Stomach (tissue), 4 donors: ENCODE results near the gene FIGLA.

Source experiments
- EP300 ChIP-seq: sonication (generic); formaldehyde crosslinking; IDR thresholded peaks from one replicate; pipeline ENCODE4 v1.6.1; 2017; ENCODE audit warnings: antibody characterized with exemption
- POLR2A ChIP-seq, 4 donors: fragments of 450-650 bp; IDR thresholded peaks; one replicate each; pipeline ENCODE4 v1.6.1; 2016; ENCODE audit warnings: antibody characterized with exemption in 4 of 4, control low read depth in 2 of 4, mild to moderate bottlenecking in 1 of 4, moderate library complexity in 1 of 4
- TF ChIP-seq, protein P1 (sequence below), 7 experiments: fragments of 450-650 bp in 4 of 7; fragments of 200-600 bp in 3 of 7; sonication (generic) in 3 of 7; IDR thresholded peaks; one replicate each; pipeline ENCODE4 v1.5.1; 2016 to 2019; ENCODE audit warnings: antibody characterized with exemption in 7 of 7, control low read depth in 2 of 7, mild to moderate bottlenecking in 1 of 7

DNA sequence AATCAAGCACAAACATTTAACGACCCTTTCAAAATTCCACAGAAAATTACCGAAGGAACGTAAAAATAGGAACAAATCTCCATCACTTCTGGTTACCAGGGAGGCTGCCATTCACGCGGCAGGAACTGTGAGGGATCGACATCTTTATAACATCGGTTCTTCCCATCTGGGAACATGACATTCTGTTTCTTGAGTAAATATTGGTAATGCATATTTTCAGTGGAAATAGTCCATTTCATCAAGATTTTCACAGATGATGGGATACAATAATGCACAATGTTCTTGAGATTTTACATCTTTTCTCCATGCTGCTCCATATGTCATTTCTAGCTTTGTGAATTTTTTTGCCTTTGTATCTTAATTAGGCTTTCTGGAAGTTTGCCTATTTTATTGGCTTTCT lies 32.5 kb downstream of the FIGLA start:
- TF ChIP-seq POLR2A (IDR thresholded peaks at IDR 0.05) (no peak), EP300 (no peak)
- TF ChIP-seq, protein P1, sequence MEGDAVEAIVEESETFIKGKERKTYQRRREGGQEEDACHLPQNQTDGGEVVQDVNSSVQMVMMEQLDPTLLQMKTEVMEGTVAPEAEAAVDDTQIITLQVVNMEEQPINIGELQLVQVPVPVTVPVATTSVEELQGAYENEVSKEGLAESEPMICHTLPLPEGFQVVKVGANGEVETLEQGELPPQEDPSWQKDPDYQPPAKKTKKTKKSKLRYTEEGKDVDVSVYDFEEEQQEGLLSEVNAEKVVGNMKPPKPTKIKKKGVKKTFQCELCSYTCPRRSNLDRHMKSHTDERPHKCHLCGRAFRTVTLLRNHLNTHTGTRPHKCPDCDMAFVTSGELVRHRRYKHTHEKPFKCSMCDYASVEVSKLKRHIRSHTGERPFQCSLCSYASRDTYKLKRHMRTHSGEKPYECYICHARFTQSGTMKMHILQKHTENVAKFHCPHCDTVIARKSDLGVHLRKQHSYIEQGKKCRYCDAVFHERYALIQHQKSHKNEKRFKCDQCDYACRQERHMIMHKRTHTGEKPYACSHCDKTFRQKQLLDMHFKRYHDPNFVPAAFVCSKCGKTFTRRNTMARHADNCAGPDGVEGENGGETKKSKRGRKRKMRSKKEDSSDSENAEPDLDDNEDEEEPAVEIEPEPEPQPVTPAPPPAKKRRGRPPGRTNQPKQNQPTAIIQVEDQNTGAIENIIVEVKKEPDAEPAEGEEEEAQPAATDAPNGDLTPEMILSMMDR (IDR thresholded peaks at IDR 0.05), result no peak
